K562 (cell line): Measurements from ENCODE around the gene UBE2E1. TPM values are rescaled to one million over a fixed set of nuclear protein-coding genes. Genes with fewer than 3 reads are reported as not detected.

ENCODE experiments used
- ATF1 ChIP-seq, 2 experiments: fragments of 450-650 bp in 1 of 2; IDR thresholded peaks; 2 replicates each; pipeline ENCODE4 v1.6.1; 2016; ENCODE audit warnings: missing compliant biosample characterization in 1 of 2, missing genetic modification characterization in 1 of 2
- ESRRB ChIP-seq: fragments of 250-450 bp; sonication (Bioruptor Pico); IDR thresholded peaks from 2 replicates; pipeline ENCODE4 v1.5.0; 2020; ENCODE audit warnings: mild to moderate bottlenecking, moderate library complexity, borderline replicate concordance
- NFRKB ChIP-seq: fragments of 450-650 bp; IDR thresholded peaks from 2 replicates; pipeline ENCODE4 v1.6.1; 2016; ENCODE audit warnings: low read depth
- PTRF ChIP-seq: fragments of 450-650 bp; IDR thresholded peaks from 2 replicates; pipeline ENCODE4 v1.6.1; 2016; ENCODE audit warnings: mild to moderate bottlenecking, missing genetic modification characterization, missing compliant biosample characterization
- RAD21 ChIP-seq, 2 experiments: fragments of 250-450 bp in 1 of 2; fragments of 450-650 bp in 1 of 2; sonication (Bioruptor Pico) in 1 of 2; formaldehyde crosslinking in 1 of 2; IDR thresholded peaks in 1 of 2; conservative IDR thresholded peaks in 1 of 2; 2 replicates each; pipeline versions ENCODE4 v1.4.0 to v1.8.0; 2020 to 2022; ENCODE audit warnings: mild to moderate bottlenecking in 2 of 2, moderate library complexity in 1 of 2
- RBM22 ChIP-seq: fragments of 200-400 bp; formaldehyde crosslinking; IDR thresholded peaks from 2 replicates; pipeline ENCODE4 v1.6.1; 2018; ENCODE audit warnings: low read length, low read depth; ENCODE audit not compliant: poor library complexity, severe bottlenecking
- TRIM24 ChIP-seq, 2 experiments: fragments of 450-650 bp; IDR thresholded peaks; 2 replicates each; pipeline ENCODE4 v1.6.1; 2016
- ZBED1 ChIP-seq: IDR thresholded peaks from 2 replicates; pipeline ENCODE4 v1.6.1; 2014
- ZNF583 ChIP-seq: fragments of 250-450 bp; sonication (Bioruptor Pico); IDR thresholded peaks from 2 replicates; pipeline ENCODE4 v1.4.0; 2020
- ZNF785 ChIP-seq: fragments of 250-450 bp; sonication (Bioruptor Pico); IDR thresholded peaks from 2 replicates; pipeline ENCODE4 v1.4.0; 2020; ENCODE audit warnings: mild to moderate bottlenecking
- polyA plus RNA-seq, 8 experiments: library from polyadenylated mRNA; depleted of rRNA in 4 of 8; stranded (reverse) in 5 of 8; unstranded in 3 of 8; fragments of >200 nt; fragmentation: Nextera tagmentation in 2 of 8; fragmentation: Illumina TruSeq in 1 of 8; extraction: Ambion mirVana in 2 of 8; extraction: Trizol in 1 of 8; gene quantifications; 2 replicates each; pipeline versions ENCODE4 v1.2.1 to v1.2.3, GENCODE V29; 2011 to 2014; ENCODE audit warnings: inconsistent platforms in 1 of 8, missing spikeins in 1 of 8
- total RNA-seq, 7 experiments: library from RNA; depleted of rRNA in 6 of 7; stranded (reverse); fragments of >200 nt in 6 of 7; fragmentation: Illumina TruSeq in 2 of 7; extraction: Trizol in 2 of 7; gene quantifications; 2 replicates each; pipeline versions ENCODE4 v1.2.1 to v1.2.3, GENCODE V29; 2011 to 2021; ENCODE audit warnings: low replicate concordance in 1 of 7
- TF ChIP-seq, protein P1 (sequence below): IDR thresholded peaks from 3 replicates; pipeline ENCODE4 v1.6.1; 2011; ENCODE audit warnings: borderline replicate concordance, mild to moderate bottlenecking; ENCODE audit not compliant: insufficient read length, insufficient read depth
- TF ChIP-seq, protein P2 (sequence below): sonication (generic); formaldehyde crosslinking; IDR thresholded peaks from 2 replicates; pipeline ENCODE4 v1.8.0; 2022; ENCODE audit warnings: mild to moderate bottlenecking, missing genetic modification reagents
- TF ChIP-seq, protein P3 (sequence below): sonication (generic); formaldehyde crosslinking; IDR thresholded peaks from 2 replicates; pipeline ENCODE4 v1.8.0; 2022; ENCODE audit warnings: missing genetic modification reagents, mild to moderate bottlenecking, borderline replicate concordance
- TF ChIP-seq, protein P4 (sequence below): fragments of 450-650 bp; IDR thresholded peaks from 2 replicates; pipeline ENCODE4 v1.6.1; 2017; ENCODE audit warnings: mild to moderate bottlenecking, moderate library complexity
- TF ChIP-seq, protein P5 (sequence below), 2 experiments: fragments of 450-650 bp in 1 of 2; sonication (generic) in 1 of 2; formaldehyde crosslinking; conservative IDR thresholded peaks; 2 replicates each; pipeline versions ENCODE4 v1.4.0 to v1.8.1; 2020 to 2022; ENCODE audit warnings: mild to moderate bottlenecking in 1 of 2, missing genetic modification reagents in 1 of 2
- TF ChIP-seq, protein P6 (sequence below): sonication (generic); formaldehyde crosslinking; IDR thresholded peaks from 2 replicates; pipeline ENCODE4 v1.8.1; 2022; ENCODE audit warnings: missing genetic modification reagents

The UBE2E1 gene
- total and polyA plus RNA-seq, 9 of the 15 experiments (the other 6 are each of a cell fraction or from before 2014, with no cell fraction given) = 54.4 to 294 (median 165) TPM

DNA sequence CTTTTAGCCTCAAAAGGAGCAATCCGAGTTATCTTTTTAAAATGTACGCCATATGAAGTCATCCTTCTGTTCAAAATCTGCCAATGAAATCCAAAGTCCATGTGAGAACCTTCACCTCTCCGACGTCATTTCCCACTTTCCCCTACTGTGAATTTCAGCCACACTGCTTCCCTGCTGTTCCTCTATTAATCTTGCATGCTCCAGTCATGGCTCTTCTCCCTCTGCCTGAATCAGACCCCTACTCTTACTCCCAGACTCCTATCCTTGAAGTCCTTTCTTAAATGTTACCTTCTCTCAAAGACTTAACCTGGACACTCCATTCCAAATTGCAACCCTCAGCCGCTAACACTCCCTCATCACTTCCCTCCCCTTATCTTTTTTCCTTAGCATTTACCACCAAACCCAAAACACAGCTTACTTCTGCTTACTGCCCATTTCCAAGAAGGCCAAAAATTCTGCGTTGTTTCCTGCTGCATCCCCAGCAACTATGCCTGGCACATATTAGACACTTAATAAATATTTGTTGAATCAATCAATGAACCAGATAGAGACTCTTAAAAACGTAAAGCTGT, 109.9 kb downstream of the UBE2E1 start (continued):
- TF ChIP-seq, protein P1, sequence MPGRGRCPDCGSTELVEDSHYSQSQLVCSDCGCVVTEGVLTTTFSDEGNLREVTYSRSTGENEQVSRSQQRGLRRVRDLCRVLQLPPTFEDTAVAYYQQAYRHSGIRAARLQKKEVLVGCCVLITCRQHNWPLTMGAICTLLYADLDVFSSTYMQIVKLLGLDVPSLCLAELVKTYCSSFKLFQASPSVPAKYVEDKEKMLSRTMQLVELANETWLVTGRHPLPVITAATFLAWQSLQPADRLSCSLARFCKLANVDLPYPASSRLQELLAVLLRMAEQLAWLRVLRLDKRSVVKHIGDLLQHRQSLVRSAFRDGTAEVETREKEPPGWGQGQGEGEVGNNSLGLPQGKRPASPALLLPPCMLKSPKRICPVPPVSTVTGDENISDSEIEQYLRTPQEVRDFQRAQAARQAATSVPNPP = no peak
- no peak for TF ChIP-seq RBM22
- TF ChIP-seq TRIM24 (IDR thresholded peaks at IDR 0.05) = 0 out of 4 replicates have a peak, but pooled peaks have one; percentile 22 to 31
- no peak for TF ChIP-seq NFRKB
- no peak for TF ChIP-seq ZNF583 (CRISPR knock-in tag)
- TF ChIP-seq, protein P2, sequence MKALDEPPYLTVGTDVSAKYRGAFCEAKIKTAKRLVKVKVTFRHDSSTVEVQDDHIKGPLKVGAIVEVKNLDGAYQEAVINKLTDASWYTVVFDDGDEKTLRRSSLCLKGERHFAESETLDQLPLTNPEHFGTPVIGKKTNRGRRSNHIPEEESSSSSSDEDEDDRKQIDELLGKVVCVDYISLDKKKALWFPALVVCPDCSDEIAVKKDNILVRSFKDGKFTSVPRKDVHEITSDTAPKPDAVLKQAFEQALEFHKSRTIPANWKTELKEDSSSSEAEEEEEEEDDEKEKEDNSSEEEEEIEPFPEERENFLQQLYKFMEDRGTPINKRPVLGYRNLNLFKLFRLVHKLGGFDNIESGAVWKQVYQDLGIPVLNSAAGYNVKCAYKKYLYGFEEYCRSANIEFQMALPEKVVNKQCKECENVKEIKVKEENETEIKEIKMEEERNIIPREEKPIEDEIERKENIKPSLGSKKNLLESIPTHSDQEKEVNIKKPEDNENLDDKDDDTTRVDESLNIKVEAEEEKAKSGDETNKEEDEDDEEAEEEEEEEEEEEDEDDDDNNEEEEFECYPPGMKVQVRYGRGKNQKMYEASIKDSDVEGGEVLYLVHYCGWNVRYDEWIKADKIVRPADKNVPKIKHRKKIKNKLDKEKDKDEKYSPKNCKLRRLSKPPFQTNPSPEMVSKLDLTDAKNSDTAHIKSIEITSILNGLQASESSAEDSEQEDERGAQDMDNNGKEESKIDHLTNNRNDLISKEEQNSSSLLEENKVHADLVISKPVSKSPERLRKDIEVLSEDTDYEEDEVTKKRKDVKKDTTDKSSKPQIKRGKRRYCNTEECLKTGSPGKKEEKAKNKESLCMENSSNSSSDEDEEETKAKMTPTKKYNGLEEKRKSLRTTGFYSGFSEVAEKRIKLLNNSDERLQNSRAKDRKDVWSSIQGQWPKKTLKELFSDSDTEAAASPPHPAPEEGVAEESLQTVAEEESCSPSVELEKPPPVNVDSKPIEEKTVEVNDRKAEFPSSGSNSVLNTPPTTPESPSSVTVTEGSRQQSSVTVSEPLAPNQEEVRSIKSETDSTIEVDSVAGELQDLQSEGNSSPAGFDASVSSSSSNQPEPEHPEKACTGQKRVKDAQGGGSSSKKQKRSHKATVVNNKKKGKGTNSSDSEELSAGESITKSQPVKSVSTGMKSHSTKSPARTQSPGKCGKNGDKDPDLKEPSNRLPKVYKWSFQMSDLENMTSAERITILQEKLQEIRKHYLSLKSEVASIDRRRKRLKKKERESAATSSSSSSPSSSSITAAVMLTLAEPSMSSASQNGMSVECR (CRISPR knock-in tag) = no peak
- TF ChIP-seq, protein P3, sequence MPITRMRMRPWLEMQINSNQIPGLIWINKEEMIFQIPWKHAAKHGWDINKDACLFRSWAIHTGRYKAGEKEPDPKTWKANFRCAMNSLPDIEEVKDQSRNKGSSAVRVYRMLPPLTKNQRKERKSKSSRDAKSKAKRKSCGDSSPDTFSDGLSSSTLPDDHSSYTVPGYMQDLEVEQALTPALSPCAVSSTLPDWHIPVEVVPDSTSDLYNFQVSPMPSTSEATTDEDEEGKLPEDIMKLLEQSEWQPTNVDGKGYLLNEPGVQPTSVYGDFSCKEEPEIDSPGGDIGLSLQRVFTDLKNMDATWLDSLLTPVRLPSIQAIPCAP (CRISPR knock-in tag) = no peak
- TF ChIP-seq, protein P4, sequence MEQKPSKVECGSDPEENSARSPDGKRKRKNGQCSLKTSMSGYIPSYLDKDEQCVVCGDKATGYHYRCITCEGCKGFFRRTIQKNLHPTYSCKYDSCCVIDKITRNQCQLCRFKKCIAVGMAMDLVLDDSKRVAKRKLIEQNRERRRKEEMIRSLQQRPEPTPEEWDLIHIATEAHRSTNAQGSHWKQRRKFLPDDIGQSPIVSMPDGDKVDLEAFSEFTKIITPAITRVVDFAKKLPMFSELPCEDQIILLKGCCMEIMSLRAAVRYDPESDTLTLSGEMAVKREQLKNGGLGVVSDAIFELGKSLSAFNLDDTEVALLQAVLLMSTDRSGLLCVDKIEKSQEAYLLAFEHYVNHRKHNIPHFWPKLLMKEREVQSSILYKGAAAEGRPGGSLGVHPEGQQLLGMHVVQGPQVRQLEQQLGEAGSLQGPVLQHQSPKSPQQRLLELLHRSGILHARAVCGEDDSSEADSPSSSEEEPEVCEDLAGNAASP = no peak
- TF ChIP-seq PTRF (tag) = no peak
- TF ChIP-seq, protein P5, sequence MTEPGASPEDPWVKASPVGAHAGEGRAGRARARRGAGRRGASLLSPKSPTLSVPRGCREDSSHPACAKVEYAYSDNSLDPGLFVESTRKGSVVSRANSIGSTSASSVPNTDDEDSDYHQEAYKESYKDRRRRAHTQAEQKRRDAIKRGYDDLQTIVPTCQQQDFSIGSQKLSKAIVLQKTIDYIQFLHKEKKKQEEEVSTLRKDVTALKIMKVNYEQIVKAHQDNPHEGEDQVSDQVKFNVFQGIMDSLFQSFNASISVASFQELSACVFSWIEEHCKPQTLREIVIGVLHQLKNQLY (CRISPR knock-in tag; conservative IDR thresholded peaks at IDR 0.05) = no peak
- TF ChIP-seq, protein P6, sequence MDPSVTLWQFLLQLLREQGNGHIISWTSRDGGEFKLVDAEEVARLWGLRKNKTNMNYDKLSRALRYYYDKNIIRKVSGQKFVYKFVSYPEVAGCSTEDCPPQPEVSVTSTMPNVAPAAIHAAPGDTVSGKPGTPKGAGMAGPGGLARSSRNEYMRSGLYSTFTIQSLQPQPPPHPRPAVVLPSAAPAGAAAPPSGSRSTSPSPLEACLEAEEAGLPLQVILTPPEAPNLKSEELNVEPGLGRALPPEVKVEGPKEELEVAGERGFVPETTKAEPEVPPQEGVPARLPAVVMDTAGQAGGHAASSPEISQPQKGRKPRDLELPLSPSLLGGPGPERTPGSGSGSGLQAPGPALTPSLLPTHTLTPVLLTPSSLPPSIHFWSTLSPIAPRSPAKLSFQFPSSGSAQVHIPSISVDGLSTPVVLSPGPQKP = no peak
- TF ChIP-seq ESRRB (CRISPR knock-in tag) = no peak
- no peak for TF ChIP-seq ZBED1
- TF ChIP-seq RAD21 (CRISPR knock-in tag; conservative IDR thresholded peaks at IDR 0.05 in 1 of 2, IDR thresholded peaks at IDR 0.05 in 1 of 2) = no peak
- TF ChIP-seq ATF1 (CRISPR knock-in tag; IDR thresholded peaks at IDR 0.05) = no peak
- TF ChIP-seq ATF1 (tag; IDR thresholded peaks at IDR 0.05) = peak; percentile 59
- TF ChIP-seq ZNF785 (CRISPR knock-in tag) = no peak
